ENCODE results near the gene CHAF1A.

The CHAF1A gene

DNA sequence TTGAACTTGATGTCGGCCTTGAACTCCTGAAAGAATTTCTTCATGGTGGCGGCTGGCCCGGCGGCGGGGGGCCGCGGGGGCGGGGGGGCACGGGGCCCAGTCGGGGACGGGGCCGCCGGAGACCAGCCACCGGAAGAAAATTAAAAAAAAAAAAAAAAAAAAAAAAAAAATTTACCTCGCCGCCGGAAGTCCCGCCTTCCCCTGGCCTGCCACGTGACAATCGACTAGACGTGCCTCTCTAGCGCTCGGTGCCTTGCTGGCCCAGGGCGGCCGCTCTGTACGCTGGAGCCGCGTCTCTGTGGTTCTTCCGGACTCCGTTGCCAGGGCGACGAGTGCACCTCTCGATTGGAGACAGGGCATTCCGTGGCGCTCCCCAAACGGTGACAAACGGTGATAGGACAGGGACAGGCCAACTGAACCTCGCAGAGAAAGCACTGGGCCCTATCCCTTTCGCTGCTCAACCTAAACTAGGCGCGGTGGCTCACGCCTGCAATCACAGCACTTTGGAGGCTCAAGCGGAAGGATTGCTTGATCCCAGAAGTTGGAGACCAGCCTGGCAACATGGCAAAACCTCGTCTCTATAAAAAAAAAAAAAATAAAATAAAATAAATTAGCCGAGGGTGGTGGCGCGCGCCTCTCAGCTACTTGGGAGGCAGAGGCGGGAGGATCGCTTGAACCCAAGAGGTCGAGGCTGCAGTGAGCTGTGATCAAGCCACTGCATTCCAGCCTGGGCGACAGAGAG is 55.4 kb downstream of the CHAF1A start, which contains the start of gene UBXN6:
Gene UBXN6 (minus strand): TSS at position 141 of the 742 bp plus-strand sequence. CDS start 97 bp downstream, at position 44.
- peak; percentile 99 for DNase-seq

- no peak for DNase-seq
Observed at GRCh38 chr19:4464815-4465581, 62.6 kb downstream of the CHAF1A start.

DNA sequence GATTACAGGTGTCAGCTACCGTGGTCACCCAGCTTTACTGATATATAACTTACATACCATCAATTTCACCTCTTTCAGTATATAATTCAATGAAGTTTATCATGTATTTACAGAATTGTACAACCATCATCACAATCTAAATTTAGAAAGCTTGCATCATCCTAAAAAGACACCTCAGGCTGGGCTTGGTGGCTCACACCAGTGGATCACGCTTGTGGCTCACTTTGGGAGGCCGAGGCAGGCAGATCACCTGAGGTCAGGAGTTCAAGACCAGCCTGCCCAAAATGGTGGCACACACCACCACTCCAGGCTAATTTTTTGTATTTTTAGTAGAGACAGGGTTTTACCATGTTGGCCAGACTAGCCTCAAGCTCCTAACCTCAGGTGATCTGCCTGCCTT is 65.4 kb downstream of the CHAF1A start:
- no peak for DNase-seq

- DNase-seq, result peak; percentile 100
Observed at GRCh38 chr19:4471403-4472173, 69.1 kb downstream of the CHAF1A start.

DNA sequence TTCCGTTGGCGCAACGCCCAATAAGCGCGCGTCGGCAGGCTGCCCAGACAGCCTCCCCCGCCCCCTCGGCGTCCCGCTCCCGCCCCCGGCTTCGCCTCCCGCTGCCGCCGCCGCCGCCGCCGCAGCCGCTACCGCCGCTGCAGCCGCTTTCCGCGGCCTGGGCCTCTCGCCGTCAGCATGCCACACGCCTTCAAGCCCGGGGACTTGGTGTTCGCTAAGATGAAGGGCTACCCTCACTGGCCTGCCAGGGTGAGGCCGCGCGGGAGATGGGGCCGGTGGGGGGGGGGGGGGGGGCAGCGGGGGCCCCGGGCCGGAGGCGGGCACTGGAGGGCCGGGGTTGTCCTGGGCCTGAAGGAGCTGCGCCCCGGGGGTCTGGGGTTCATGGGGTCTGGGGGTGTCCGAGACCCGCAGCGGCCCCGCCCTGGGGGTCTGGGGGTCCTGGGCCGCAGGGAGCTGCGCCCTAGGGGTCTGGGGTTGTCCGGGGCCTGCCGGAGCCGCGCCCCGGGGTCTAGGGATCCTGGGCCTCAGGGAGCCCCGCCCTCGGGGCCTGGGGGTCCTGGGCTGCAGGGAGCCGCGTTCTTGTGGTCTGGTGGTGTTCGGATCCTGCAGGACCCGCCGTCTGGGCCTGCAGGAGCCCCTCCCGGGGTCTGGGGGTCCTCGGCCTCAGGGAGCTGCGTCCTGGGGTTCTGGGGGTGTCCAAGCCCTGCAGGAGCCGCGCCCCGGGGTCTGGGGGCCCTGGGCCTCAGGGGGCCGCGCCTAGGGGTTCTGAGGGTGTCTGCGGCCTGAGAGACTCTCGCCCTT is 69.9 kb downstream of the CHAF1A start, which contains the start of gene HDGFL2:
Gene HDGFL2 (plus strand): TSS at position 124 of the 801 bp plus-strand sequence. CDS start 54 bp downstream, at position 178.
- DNase-seq, result no peak

GRCh38 chr19:4473011-4473762 is 70.7 kb downstream of the CHAF1A start:
- DNase-seq, result no peak

DNA sequence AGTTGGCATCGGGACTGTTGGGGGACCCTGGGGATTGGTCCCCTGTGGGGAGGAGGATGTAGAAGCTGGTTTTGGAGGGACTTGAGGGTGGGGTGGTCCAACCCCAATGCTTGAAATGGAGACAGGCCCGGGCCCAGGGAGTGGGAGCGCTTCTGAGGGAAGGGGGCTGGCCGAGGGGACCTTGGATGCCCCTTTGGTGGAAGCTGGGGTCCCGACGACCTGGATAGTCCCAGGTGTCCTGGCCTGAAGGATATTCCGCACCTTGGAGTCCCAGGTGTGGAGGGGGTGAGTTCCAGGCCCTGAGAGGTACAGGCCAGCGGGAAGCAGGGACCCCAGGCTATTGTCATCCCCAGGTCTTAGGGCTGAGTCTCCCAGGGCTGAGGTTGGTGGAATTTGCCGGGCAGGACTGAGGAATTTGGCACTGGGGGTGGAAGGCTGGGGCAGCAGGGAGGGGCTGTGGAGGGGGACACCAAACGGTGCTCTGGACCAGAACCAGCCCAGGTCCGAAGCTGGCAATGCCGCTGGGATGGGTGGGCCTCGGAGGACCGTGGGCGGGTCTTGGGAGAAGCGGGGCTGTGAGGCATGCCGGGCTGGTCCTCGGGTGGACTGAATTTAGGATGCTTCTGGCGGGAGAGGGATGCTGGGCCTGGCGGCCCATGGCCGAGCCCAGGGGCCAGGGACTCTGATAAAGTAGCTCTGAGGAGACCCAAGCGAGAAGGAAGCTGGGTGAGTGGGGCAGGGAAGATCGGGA is 71.5 kb downstream of the CHAF1A start:
- no peak for DNase-seq

- DNase-seq, result peak; percentile 37
Observed at GRCh38 chr19:4474514-4475022, 72.1 kb downstream of the CHAF1A start.

- DNase-seq, result no peak
Observed at GRCh38 chr19:4477034-4477801, 74.8 kb downstream of the CHAF1A start.

GRCh38 chr19:4482721-4483364 is 80.4 kb downstream of the CHAF1A start:
- DNase-seq, result no peak

GRCh38 chr19:4483385-4483784 is 80.9 kb downstream of the CHAF1A start:
- DNase-seq, result no peak

DNA sequence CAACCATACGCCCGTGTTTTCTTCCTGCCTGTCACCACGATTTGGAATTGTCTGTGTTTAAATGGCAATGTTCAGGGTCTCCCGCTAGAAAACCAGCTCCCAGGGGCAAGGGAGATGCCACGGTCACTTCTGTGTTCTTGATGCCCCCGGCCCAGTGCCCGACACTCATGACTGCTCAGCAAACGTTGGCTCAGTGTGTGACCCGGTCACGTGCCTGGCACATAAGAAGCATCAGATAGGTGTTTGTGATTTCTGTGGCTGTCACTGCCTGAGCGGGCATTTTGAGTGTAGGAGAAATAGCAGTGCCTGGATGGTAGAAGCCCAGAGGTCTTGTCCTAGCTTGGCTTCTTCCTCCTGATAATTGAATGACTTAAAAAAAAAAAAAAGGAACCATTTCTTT is 85.1 kb downstream of the CHAF1A start:
- DNase-seq, result no peak

DNA sequence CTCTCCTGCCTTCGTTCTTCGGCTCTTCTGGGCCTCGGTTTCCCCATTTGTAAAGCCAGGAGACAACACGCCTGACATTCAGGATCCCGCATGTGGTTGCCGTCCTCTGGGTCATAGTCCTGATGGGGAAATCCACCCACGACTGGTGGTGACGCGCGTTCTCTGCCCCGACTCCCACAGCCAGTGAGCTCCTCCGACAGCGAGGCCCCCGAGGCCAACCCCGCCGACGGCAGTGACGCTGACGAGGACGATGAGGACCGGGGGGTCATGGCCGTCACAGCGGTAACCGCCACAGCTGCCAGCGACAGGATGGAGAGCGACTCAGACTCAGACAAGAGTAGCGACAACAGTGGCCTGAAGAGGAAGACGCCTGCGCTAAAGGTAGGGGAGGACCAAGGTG is 86.1 kb downstream of the CHAF1A start:
- no peak for DNase-seq

GRCh38 chr19:4491446-4491845 is 89.0 kb downstream of the CHAF1A start:
- DNase-seq, result no peak

DNA sequence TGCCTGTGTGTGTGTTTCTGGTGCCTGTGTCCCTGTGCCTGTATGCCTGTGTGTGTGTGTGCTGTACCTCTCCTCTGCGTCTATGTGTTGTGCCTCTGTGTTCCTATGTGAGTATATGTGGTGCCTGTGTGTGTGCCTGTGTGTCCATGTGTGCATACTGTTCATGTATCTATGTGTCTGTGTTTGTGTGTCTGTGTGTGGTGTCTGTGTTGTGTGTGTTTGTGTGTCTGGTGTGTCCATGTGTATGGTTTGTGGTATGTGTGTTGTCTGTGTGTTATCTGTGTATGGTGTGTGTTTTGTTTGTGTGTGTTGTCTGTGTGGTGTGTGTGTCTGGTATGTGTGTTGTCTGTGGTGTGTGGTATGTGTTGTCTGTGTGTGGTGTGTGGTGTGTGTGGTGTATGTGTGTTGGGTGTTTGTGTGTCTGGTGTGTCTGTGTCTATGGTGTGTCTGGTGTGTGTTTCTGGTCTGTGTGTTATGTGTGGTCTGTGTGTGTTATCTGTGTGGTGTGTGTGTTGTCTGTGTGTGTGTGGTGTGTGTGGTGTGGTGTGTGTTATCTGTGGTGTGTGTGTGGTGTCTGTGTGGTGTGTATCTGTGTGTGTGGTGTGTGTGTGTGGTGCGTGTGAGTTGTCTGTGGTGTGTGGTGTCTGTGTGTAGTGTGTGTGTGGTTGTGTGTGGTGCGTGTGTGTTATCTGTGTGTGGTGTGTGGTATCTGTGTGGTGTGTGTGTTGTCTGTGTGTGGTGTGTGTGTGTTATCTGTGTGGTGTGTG is 90.1 kb downstream of the CHAF1A start:
- DNase-seq, result no peak
